PC-9 (cell line): ENCODE results near the gene GKAP1. TPM values are rescaled to one million over a fixed set of nuclear protein-coding genes. Genes with fewer than 3 reads are reported as not detected.

ENCODE experiments used
- BruUV-seq: library from RNA; stranded (reverse); fragments of 400-500 nt; replicated peaks from 2 replicates; lab custom pipeline; 2021; lab: Mats Ljungman, UMichigan
- CTCF ChIA-PET: fragments of 300-600 bp; sonication (Branson Sonifier 250); formaldehyde crosslinking; loops from one replicate; lab custom pipeline; 2022; ENCODE audit warnings: antibody characterized with exemption; lab: Charles Lee
- POLR2A ChIA-PET: fragments of 300-600 bp; sonication (Branson Sonifier 250); formaldehyde crosslinking; loops from one replicate; lab custom pipeline; 2022; ENCODE audit warnings: antibody characterized with exemption; ENCODE audit not compliant: unreplicated experiment; lab: Charles Lee
- DNase-seq, 2 experiments: peaks; one replicate each; pipeline versions ENCODE4 v3.0.0 to v3.0.0-alpha.2; 2015 to 2022; ENCODE audit warnings: mixed read lengths in 1 of 2
- H2AFZ ChIP-seq: fragments of 200-600 bp; sonication (generic); 2 replicates; pipeline ENCODE4 v1.8.1; 2017; ENCODE audit warnings: antibody characterized with exemption
- H3F3A ChIP-seq: fragments of 200-600 bp; sonication (generic); 2 replicates; pipeline ENCODE4 v1.8.1; 2017; ENCODE audit warnings: antibody characterized with exemption, mild to moderate bottlenecking, low read depth; ENCODE audit not compliant: insufficient read depth
- H3K27ac ChIP-seq: fragments of 200-600 bp; sonication (generic); 2 replicates; pipeline ENCODE4 v1.6.1; 2016; ENCODE audit warnings: mixed run types
- H3K27me3 ChIP-seq: fragments of 200-600 bp; sonication (generic); 2 replicates; pipeline ENCODE4 v1.6.1; 2016; ENCODE audit warnings: low read depth, mixed run types; ENCODE audit not compliant: insufficient read depth
- H3K36me3 ChIP-seq: fragments of 200-600 bp; sonication (generic); 2 replicates; pipeline ENCODE4 v1.6.1; 2016; ENCODE audit warnings: low read depth, mixed run types
- H3K4me1 ChIP-seq: fragments of 200-600 bp; sonication (generic); replicated peaks from 2 replicates; pipeline ENCODE4 v1.6.1; 2016; ENCODE audit warnings: mixed run types; ENCODE audit not compliant: insufficient read depth
- H3K4me2 ChIP-seq: fragments of 200-600 bp; sonication (generic); 2 replicates; pipeline ENCODE4 v1.6.1; 2017; ENCODE audit warnings: mixed run types
- H3K4me3 ChIP-seq: fragments of 200-600 bp; sonication (generic); 2 replicates; pipeline ENCODE4 v1.6.1; 2016; ENCODE audit warnings: mixed run types
- H3K79me2 ChIP-seq: fragments of 200-600 bp; sonication (generic); 2 replicates; pipeline ENCODE4 v1.6.1; 2017; ENCODE audit warnings: low read depth, mixed run types
- H3K9me2 ChIP-seq: fragments of 200-600 bp; sonication (generic); 2 replicates; pipeline ENCODE4 v1.8.1; 2017; ENCODE audit warnings: mild to moderate bottlenecking; ENCODE audit not compliant: insufficient read depth
- H3K9me3 ChIP-seq: fragments of 200-600 bp; sonication (generic); 2 replicates; pipeline ENCODE4 v1.8.1; 2016; ENCODE audit warnings: low read depth; ENCODE audit not compliant: insufficient read depth
- H4K20me1 ChIP-seq: fragments of 200-600 bp; sonication (generic); 2 replicates; pipeline ENCODE4 v1.8.1; 2017; ENCODE audit not compliant: insufficient read depth
- EZH2 ChIP-seq: fragments of 200-600 bp; sonication (generic); IDR thresholded peaks from 2 replicates; pipeline ENCODE4 v1.8.0; 2017; ENCODE audit warnings: antibody characterized with exemption, low read depth
- intact Hi-C: fragments of 100-400 bp; cut with micrococcal nuclease; formaldehyde crosslinking; loops from one replicate; pipeline ENCODE4 v1.10.0; 2022; ENCODE audit not compliant: unreplicated experiment
- total RNA-seq: library from RNA; stranded (reverse); gene quantifications from 2 replicates; pipeline ENCODE4 v1.2.3, GENCODE V29; 2021
- TF ChIP-seq, protein P1 (sequence below): fragments of 200-600 bp; sonication (generic); conservative IDR thresholded peaks from 2 replicates; pipeline ENCODE4 v1.6.1; 2017; ENCODE audit warnings: mixed run types, antibody characterized with exemption, mild to moderate bottlenecking, moderate library complexity

Gene GKAP1
- total RNA-seq, 1 experiment from 2014 or later: 4.6 TPM

DNA sequence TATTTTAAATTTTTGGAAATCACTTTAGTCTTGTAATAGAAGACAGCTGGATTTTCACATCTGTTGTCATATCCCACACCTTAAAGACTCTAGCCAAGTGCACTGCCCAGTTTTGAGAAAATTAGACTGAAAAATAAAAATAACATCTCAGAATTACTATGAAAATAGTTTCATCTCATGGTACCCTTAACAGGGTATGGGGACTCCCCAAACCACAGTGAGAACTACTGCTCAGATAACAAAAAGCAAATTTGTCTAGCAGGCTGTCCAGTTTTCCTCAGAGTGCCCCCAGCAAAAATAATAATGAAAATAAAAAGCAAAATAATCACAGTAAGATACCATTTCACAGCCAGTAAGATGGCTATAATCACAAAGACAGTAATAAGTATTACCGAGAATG lies 116.3 kb downstream of the GKAP1 start:
- POLR2A ChIA-PET: no interaction called here
- Histone ChIP-seq H3K9me2 (no peaks in the 10 kb centered on the region), H2AFZ (no peak overlapping the region), H3F3A (no peaks in the 10 kb centered on the region), H3K27me3 (no peaks in the 10 kb centered on the region), H3K4me2 (no peak overlapping the region), H3K4me1 (peaks cover 11% of the 10 kb centered on the region), H3K79me2 (peaks cover 100% of the 10 kb centered on the region), H3K9me3 (no peaks in the 10 kb centered on the region), H3K27ac (no peak overlapping the region), H3K36me3 (0 out of 2 replicates have a peak, but pooled peaks cover 6% of the 10 kb centered on the region), H4K20me1 (peaks cover 97% of the 10 kb centered on the region), H3K4me3 (no peak overlapping the region)
- DNase-seq: no peak
- no peak for TF ChIP-seq EZH2
- TF ChIP-seq, protein P1, sequence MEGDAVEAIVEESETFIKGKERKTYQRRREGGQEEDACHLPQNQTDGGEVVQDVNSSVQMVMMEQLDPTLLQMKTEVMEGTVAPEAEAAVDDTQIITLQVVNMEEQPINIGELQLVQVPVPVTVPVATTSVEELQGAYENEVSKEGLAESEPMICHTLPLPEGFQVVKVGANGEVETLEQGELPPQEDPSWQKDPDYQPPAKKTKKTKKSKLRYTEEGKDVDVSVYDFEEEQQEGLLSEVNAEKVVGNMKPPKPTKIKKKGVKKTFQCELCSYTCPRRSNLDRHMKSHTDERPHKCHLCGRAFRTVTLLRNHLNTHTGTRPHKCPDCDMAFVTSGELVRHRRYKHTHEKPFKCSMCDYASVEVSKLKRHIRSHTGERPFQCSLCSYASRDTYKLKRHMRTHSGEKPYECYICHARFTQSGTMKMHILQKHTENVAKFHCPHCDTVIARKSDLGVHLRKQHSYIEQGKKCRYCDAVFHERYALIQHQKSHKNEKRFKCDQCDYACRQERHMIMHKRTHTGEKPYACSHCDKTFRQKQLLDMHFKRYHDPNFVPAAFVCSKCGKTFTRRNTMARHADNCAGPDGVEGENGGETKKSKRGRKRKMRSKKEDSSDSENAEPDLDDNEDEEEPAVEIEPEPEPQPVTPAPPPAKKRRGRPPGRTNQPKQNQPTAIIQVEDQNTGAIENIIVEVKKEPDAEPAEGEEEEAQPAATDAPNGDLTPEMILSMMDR: no peak
- intact Hi-C loops: loop anchor here (10.0 kb wide), 1 partner anchor 114 kb away; the partner anchor contains the start of gene GKAP1
- CTCF ChIA-PET: interaction anchor here (0.7 kb wide), 1 partner anchor 738 kb away, joined by 4 read pairs; no protein-coding TSS in a partner anchor
- BruUV-seq: no TSS peak

DNA sequence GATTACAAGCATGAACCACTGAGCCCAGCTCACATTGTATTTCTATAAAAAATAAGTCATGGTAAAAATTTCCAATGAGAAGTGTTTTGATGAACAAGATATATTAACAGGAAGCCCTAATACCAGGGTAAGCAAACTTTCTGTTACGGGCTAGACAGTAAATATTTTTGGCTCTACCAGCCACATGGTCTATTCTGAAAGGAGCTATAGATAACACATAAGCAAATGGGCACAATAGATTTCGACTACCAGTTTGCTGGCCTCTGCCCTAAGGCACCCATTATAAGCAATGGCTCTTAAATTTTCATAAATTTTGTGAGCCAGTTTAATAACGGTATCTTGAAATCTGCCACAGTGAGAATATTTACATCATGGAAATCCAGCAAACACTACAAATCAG lies 118.0 kb downstream of the GKAP1 start:
- H4K20me1 ChIP-seq: peaks cover 97% of the 10 kb centered on the region
- H3K79me2 ChIP-seq: peaks cover 100% of the 10 kb centered on the region
- intact Hi-C loops: loop anchor here (10.0 kb wide), 1 partner anchor 115 kb away; the partner anchor contains the start of gene GKAP1
- H3K4me2 ChIP-seq: no peak overlapping the region
- H3K4me3 ChIP-seq: no peak overlapping the region
- 0 out of 2 replicates have a peak, but pooled peaks cover 6% of the 10 kb centered on the region for H3K36me3 ChIP-seq
- ChIA-PET POLR2A (no interaction called here), CTCF (interaction anchor here (0.5 kb wide), 1 partner anchor 28 kb away, joined by 3 read pairs; no protein-coding TSS in a partner anchor)
- no peaks in the 10 kb centered on the region for H3K9me3 ChIP-seq
- no peak for TF ChIP-seq EZH2
- TF ChIP-seq, protein P1: no peak
- no peaks in the 10 kb centered on the region for H3K27me3 ChIP-seq
- no peaks in the 10 kb centered on the region for H3K9me2 ChIP-seq
- H3K27ac ChIP-seq: no peak overlapping the region
- peaks cover 8% of the 10 kb centered on the region; the same call in 1 of the 2 replicates for H3F3A ChIP-seq
- no TSS peak for BruUV-seq
- no peak for DNase-seq
- H3K4me1 ChIP-seq: no peaks in the 10 kb centered on the region
- no peak overlapping the region for H2AFZ ChIP-seq

DNA sequence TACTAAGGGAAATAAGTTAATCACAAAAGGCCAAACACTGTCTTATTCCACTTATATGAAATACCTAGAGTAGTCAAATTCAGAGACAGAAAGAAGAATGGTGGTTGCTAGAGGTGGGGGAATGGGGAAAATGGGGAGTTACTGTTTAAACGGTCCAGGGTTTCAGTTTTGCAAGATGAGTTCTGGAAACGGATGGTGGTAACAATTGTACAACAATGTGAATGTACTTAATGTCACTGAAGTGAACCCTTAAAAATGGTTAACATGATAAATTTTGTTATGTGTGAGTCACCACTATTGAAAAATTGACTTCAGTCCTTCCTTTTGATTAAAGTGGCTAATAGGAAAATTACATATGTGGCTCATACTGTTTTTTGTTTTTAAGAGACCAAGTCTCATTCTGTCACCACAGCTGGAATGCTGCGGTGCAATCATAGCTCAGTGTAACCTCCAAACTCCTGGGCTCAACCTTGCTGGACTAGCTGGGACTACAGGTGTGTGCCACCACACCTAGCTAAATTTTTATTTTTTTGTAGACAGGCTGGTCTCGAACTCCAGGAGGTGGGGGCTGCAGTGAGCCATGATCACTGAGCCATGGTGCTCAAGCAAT lies 118.5 kb downstream of the GKAP1 start:
- Histone ChIP-seq H3K9me2 (no peaks in the 10 kb centered on the region), H3K27me3 (no peaks in the 10 kb centered on the region), H3F3A (peaks cover 8% of the 10 kb centered on the region; the same call in 1 of the 2 replicates), H3K79me2 (peaks cover 100% of the 10 kb centered on the region), H3K4me3 (no peak overlapping the region), H3K9me3 (no peaks in the 10 kb centered on the region), H4K20me1 (peaks cover 98% of the 10 kb centered on the region), H3K27ac (no peak overlapping the region), H3K36me3 (0 out of 2 replicates have a peak, but pooled peaks cover 6% of the 10 kb centered on the region), H3K4me1 (no peaks in the 10 kb centered on the region), H3K4me2 (no peak overlapping the region), H2AFZ (no peak overlapping the region)
- no TSS peak for BruUV-seq
- intact Hi-C loops: no loop called here
- ChIA-PET POLR2A (no interaction called here), CTCF (interaction anchor here (0.6 kb wide), 1 partner anchor 1000 kb away, joined by 4 read pairs; no protein-coding TSS in a partner anchor)
- DNase-seq: no peak
- no peak for TF ChIP-seq EZH2
- TF ChIP-seq, protein P1: no peak
